GM20431 (cell line): Measurements from ENCODE around the gene KLC1.

Source experiments
- in situ Hi-C: fragments of 300-500 bp; cut with MseI, MboI; formaldehyde crosslinking; loops from one replicate; pipeline ENCODE4 v1.15.0; 2020; ENCODE audit warnings: low sequenced_read_pairs; ENCODE audit not compliant: unreplicated experiment

The KLC1 gene

GRCh38 chr14:103700753-103701490 is 71.9 kb downstream of the KLC1 start:
- in situ Hi-C loops: no loop called here

GRCh38 chr14:103702095-103702494 is 73.1 kb downstream of the KLC1 start:
- in situ Hi-C loops: no loop called here

DNA sequence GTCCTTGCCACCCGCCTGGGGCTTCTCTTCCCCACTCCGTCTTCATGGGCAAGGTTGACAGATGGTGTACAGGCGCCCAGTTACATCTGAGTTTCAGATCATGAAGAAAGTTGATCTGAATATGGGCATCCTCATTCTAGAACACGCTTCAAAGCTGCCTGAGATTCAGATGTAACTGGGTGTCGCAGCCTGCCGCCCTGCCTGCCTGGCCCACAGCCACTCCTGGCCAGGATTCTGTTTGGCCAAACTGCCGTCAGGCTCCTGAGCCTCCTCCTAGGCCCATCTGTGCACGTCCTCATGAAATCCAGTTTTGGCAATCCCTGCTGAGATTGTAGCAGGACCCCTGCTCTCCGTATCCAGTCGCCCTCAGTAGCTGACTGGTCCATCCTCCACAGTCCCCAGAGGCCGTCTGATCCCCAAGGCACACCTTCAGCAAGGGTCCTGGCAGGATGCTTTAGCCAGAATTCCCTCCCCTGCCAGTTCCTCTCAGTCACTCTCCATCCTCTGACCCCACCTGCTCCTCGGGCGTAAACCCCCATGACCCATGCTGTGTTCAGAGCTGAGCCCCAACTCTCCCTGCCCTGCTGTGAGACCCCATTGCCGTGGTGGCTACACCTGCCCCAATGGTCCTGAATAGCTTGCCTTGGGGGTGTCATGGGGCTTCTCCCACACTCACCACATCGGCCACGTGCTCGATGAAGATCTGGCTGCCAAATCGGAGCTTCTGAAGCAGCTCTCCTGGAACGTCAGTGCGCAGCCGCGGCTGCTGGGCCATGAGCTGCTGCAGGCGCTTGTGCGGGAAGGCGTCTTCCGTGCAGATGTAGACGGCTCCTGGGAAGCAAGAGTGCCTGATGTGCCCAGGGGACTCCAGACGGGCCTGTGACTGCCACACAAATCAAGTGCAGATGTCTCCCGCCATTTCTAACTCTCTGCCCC is 73.8 kb downstream of the KLC1 start:
- in situ Hi-C loops: no loop called here

- in situ Hi-C loops: no loop called here
Measured at GRCh38 chr14:103703433-103704385, 74.7 kb downstream of the KLC1 start.

- in situ Hi-C loops: no loop called here
Measured at GRCh38 chr14:103704708-103705107, 75.7 kb downstream of the KLC1 start.

- in situ Hi-C loops: no loop called here
Measured at GRCh38 chr14:103705118-103705503, 76.1 kb downstream of the KLC1 start.

GRCh38 chr14:103705504-103706284 is 76.7 kb downstream of the KLC1 start:
- in situ Hi-C loops: no loop called here

DNA sequence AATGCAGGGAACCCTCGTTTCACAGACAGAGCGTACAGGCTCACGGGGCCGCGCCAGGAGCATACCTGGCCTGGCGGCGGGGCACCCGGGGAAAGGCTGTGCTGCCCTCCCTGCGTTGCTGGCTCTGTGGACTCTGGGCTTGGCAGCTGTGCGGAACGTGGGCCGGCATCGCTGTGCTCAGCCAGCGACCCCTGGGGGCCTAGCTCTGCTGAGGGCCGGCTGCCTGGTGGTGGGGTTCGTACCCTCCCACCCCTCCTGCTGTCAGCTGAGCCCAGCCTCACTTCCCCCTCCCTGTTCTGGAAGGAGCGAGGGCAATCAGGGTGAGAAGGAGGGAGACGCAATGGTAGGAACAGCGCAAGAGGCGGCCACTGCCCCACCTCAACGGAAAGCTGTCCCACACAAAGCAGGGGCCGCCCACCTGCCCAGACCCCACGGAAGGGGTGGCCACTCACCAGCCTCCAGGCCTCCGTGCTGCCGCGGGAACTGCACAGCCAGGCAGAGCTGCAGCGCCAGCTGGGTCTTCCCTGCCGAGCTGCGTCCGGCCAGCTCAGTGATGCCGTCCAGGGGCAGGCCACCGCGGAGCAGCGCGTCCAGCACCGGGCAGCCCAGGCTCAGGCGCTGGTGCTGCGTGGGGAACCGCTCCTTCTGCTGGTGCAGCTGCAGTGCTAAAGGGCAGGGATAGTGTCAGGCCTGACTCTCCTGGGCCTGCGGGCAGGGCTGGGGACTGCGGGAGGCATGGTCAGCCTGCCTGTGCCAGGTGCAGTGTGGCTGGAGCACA is 77.7 kb downstream of the KLC1 start:
- in situ Hi-C loops: no loop called here

DNA sequence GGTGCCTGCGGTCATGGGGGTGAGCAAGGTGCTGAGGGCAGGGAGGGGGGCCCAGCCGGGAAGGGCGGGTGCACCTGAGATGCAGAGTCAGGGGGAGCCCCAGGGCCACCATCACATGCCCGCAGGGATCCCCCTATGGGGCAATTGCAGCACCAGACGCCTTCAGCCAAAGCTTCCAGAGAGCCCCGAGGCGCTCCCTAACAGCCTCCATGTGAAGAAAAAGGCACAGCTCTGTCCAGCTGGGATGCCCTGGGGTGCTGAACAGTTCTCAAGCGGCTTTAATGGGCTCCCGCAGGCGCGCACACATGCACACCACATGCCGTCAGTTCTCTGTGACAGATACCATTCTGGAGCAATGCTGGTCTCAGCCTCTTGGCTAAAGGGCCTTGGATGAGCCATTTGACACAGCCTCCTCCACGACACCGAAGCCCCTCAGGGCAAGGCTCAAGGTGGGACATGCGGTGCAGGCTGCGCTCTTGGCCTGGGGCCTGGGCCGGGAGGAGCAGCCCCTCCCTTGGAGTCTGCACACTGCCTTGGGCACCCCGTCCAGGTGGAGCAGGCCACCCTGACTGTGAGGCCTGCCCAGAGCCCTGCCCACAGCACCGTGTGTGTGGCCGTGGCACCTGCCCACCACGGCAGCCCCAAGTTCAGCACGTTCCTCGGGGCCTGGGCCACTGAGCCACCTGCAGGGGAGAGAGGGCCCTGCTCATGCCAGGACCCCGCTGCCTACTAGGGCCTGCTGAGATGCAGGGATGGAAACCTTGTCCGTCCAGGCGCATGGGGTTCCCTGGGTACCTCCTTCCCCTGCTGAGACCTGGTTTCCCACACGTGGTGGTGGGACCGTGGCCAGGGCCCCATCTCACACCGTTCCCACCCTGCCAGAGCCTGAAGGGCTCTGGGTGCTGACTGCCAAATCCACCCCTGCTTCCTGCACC is 78.6 kb downstream of the KLC1 start:
- in situ Hi-C loops: no loop called here

GRCh38 chr14:103708750-103709187 is 79.8 kb downstream of the KLC1 start:
- in situ Hi-C loops: no loop called here

GRCh38 chr14:103709814-103710213 is 80.8 kb downstream of the KLC1 start:
- in situ Hi-C loops: no loop called here

- in situ Hi-C loops: no loop called here
Measured at GRCh38 chr14:103710771-103711377, 81.9 kb downstream of the KLC1 start.

DNA sequence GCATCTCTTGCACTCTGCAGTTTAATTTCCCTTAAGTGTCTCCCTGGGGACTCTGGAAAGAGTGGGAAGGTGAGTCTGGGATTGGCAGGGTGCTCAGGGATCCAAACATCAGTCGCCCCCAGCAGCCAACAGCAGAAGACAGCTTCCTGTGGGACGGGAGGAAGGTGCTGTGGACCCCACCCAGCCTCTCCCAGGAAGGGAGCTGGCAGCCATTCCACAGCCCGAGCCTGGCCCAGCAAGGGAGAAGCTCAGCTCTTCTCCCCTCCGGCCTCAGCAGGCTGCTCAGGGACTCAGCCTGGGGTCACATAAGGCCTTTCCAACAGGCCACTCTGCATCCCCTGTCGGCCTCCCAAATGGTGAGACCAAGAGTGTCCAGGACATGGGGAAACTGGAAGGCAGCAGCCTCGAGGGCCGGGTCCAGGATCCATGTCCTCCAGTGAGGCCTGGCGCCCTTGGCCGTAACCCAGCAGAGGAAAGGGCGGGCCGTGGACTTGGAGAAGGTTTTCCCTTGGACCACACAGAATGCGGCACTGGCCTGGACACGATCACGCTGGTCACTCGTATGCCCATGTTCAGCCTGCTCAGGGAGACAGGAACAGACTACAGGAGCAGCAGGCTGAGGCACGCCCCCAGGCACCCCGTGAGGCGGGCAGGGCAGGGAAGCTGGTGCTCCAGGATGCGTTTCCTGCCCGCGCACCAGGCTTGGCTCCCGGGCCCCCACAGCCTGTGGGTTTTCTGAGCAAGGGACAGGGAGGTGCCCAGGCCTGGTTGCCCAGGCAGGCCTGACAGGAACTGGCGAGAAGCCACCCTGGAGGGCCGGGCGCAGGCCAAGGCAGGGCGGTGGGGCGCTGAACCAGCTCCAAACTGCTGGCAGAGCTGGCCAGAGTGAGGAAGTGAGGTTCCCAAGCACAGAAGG is 82.8 kb downstream of the KLC1 start:
- in situ Hi-C loops: no loop called here

GRCh38 chr14:103712633-103713247 is 83.7 kb downstream of the KLC1 start:
- in situ Hi-C loops: no loop called here

GRCh38 chr14:103713304-103714062 is 84.5 kb downstream of the KLC1 start:
- in situ Hi-C loops: no loop called here
